Nephron progenitor cell (in vitro differentiated cells): ENCODE data around the gene RPAP3.
A peak's percentile ranks its signal among the peaks of the same experiment; 100 is the strongest.

Experiments used
- DNase-seq: peaks from one replicate; pipeline ENCODE4 v3.0.0; 2021
- H3K27ac Mint-ChIP-seq: 2 replicates; pipeline ENCODE4 v1.8.0; 2021; ENCODE audit warnings: mild to moderate bottlenecking, moderate library complexity, mixed read lengths
- H3K27me3 Mint-ChIP-seq: 2 replicates; pipeline ENCODE4 v1.8.0; 2021; ENCODE audit warnings: mild to moderate bottlenecking, low read depth, mixed read lengths; ENCODE audit not compliant: poor library complexity
- H3K36me3 Mint-ChIP-seq: 2 replicates; pipeline ENCODE4 v1.8.0; 2021; ENCODE audit warnings: low read depth, mixed read lengths
- H3K4me1 Mint-ChIP-seq: 2 replicates; pipeline ENCODE4 v1.8.0; 2021; ENCODE audit warnings: mixed read lengths
- H3K4me3 Mint-ChIP-seq: 2 replicates; pipeline ENCODE4 v1.8.0; 2021; ENCODE audit warnings: mild to moderate bottlenecking, moderate library complexity, mixed read lengths
- H3K9me3 Mint-ChIP-seq: 2 replicates; pipeline ENCODE4 v1.8.0; 2021; ENCODE audit warnings: mild to moderate bottlenecking, moderate library complexity, mixed read lengths
- CTCF ChIP-seq: fragments of 200-600 bp; sonication (generic); IDR thresholded peaks from 2 replicates; pipeline ENCODE4 v1.5.0; 2021; ENCODE audit warnings: antibody characterized with exemption

The RPAP3 gene

GRCh38 chr12:47722136-47722834 is 16.5 kb upstream of the RPAP3 start:
- H3K36me3 Mint-ChIP-seq: no peaks in the 10 kb centered on the region
- H3K4me3 Mint-ChIP-seq: no peak overlapping the region
- no peak for DNase-seq
- H3K27me3 Mint-ChIP-seq: peaks cover 4% of the 10 kb centered on the region
- TF ChIP-seq CTCF: no peak
- no peak overlapping the region for H3K27ac Mint-ChIP-seq
- H3K9me3 Mint-ChIP-seq: no peaks in the 10 kb centered on the region
- H3K4me1 Mint-ChIP-seq: peaks cover 16% of the 10 kb centered on the region

GRCh38 chr12:47721431-47721973 is 15.7 kb upstream of the RPAP3 start:
- DNase-seq: no peak
- no peak for TF ChIP-seq CTCF
- no peaks in the 10 kb centered on the region for H3K9me3 Mint-ChIP-seq
- no peak overlapping the region for H3K4me3 Mint-ChIP-seq
- peaks cover 23% of the 10 kb centered on the region for H3K4me1 Mint-ChIP-seq
- H3K27ac Mint-ChIP-seq: no peak overlapping the region
- H3K36me3 Mint-ChIP-seq: no peaks in the 10 kb centered on the region
- no peaks in the 10 kb centered on the region for H3K27me3 Mint-ChIP-seq

- no peaks in the 10 kb centered on the region for H3K9me3 Mint-ChIP-seq
- H3K4me3 Mint-ChIP-seq: no peak overlapping the region
- H3K36me3 Mint-ChIP-seq: no peaks in the 10 kb centered on the region
- H3K27ac Mint-ChIP-seq: no peak overlapping the region
- no peak for DNase-seq
- TF ChIP-seq CTCF: no peak
- H3K4me1 Mint-ChIP-seq: peaks cover 35% of the 10 kb centered on the region
- H3K27me3 Mint-ChIP-seq: peaks cover 3% of the 10 kb centered on the region
These were observed 12.7 kb upstream of the RPAP3 start for GRCh38 chr12:47718531-47718930.

- H3K4me3 Mint-ChIP-seq: no peak overlapping the region
- peak; percentile 78 for DNase-seq
- H3K27me3 Mint-ChIP-seq: peaks cover 3% of the 10 kb centered on the region
- peak overlapping the region; percentile 83 for H3K27ac Mint-ChIP-seq
- H3K4me1 Mint-ChIP-seq: peaks cover 35% of the 10 kb centered on the region
- no peaks in the 10 kb centered on the region for H3K36me3 Mint-ChIP-seq
- TF ChIP-seq CTCF: peak; percentile 87
- H3K9me3 Mint-ChIP-seq: no peaks in the 10 kb centered on the region
These were observed 11.8 kb upstream of the RPAP3 start for GRCh38 chr12:47717443-47718193.

GRCh38 chr12:47717046-47717442 is 11.2 kb upstream of the RPAP3 start:
- Mint-ChIP-seq H3K27ac (no peak overlapping the region), H3K4me3 (no peak overlapping the region), H3K36me3 (no peaks in the 10 kb centered on the region), H3K4me1 (peaks cover 35% of the 10 kb centered on the region), H3K9me3 (no peaks in the 10 kb centered on the region), H3K27me3 (peaks cover 3% of the 10 kb centered on the region)
- DNase-seq: no peak
- no peak for TF ChIP-seq CTCF
